ENCODE results near the gene RBM33. TPM values are rescaled to one million over a fixed set of nuclear protein-coding genes. Genes with fewer than 3 reads are reported as not detected.

The RBM33 gene
- total RNA-seq, 1 donor, result 23.7 TPM

- DNase-seq (ENCODE audit: low read depth), result no peak
- TF ChIP-seq, protein P1, sequence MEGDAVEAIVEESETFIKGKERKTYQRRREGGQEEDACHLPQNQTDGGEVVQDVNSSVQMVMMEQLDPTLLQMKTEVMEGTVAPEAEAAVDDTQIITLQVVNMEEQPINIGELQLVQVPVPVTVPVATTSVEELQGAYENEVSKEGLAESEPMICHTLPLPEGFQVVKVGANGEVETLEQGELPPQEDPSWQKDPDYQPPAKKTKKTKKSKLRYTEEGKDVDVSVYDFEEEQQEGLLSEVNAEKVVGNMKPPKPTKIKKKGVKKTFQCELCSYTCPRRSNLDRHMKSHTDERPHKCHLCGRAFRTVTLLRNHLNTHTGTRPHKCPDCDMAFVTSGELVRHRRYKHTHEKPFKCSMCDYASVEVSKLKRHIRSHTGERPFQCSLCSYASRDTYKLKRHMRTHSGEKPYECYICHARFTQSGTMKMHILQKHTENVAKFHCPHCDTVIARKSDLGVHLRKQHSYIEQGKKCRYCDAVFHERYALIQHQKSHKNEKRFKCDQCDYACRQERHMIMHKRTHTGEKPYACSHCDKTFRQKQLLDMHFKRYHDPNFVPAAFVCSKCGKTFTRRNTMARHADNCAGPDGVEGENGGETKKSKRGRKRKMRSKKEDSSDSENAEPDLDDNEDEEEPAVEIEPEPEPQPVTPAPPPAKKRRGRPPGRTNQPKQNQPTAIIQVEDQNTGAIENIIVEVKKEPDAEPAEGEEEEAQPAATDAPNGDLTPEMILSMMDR (IDR thresholded peaks at IDR 0.05; ENCODE audit: insufficient read depth, low read depth, low read length), result no peak
- H3K4me3 ChIP-seq (ENCODE audit: low read depth, low read length), result no peak overlapping the region
Observed at GRCh38 chr7:155793720-155794119, 149.3 kb downstream of the RBM33 start.

DNA sequence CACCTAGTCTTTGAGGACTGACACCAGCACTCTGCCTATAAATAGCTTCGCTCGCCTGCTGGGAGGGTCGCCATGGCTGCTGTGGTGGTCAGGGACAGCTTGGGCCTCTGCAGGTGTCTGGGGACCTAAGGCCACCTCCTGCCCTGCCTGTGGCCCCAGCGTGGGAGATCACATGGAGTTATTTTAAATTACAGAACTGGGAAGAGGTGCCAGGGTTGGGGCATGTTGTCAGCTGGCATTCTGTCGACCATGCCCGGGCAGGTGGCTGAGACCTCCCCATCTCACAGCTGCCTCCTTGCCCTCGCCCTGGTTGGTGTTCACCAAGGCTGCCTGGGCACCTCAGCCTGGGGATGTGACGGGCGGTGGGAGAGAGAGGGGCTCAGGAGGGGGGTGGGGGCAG lies 149.7 kb downstream of the RBM33 start:
- no peak for DNase-seq (ENCODE audit: low read depth)
- H3K4me3 ChIP-seq (ENCODE audit: low read depth, low read length), result no peak overlapping the region
- TF ChIP-seq, protein P1 (IDR thresholded peaks at IDR 0.05; ENCODE audit: insufficient read depth, low read depth, low read length), result no peak

GRCh38 chr7:155795401-155795800 lies 150.9 kb downstream of the RBM33 start:
- TF ChIP-seq, protein P1 (IDR thresholded peaks at IDR 0.05; ENCODE audit: insufficient read depth, low read depth, low read length), result no peak
- H3K4me3 ChIP-seq (ENCODE audit: low read depth, low read length), result no peak overlapping the region
- no peak for DNase-seq (ENCODE audit: low read depth)

DNA sequence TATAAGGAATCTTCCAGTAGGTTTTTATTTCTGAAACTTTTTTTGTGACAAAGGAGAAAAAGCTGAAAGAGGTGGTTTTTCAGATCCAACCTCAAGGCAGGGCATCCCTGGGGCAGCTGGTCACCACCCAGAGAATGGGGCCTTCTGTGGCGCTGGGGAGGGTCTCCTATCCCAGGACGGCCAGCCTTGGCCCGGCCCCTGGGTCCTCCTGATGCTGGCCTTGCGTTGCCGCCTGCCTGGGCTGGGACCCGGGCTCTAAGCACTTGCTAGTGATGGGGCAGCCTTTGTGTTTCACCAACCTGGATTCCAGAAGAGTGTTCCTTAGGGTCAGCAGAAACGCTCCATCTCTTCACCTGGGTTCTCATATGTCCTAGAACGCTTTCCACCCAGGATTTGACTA lies 151.5 kb downstream of the RBM33 start:
- DNase-seq (ENCODE audit: low read depth), result no peak
- no peak overlapping the region for H3K4me3 ChIP-seq (ENCODE audit: low read depth, low read length)
- TF ChIP-seq, protein P1 (IDR thresholded peaks at IDR 0.05; ENCODE audit: insufficient read depth, low read depth, low read length), result no peak

DNA sequence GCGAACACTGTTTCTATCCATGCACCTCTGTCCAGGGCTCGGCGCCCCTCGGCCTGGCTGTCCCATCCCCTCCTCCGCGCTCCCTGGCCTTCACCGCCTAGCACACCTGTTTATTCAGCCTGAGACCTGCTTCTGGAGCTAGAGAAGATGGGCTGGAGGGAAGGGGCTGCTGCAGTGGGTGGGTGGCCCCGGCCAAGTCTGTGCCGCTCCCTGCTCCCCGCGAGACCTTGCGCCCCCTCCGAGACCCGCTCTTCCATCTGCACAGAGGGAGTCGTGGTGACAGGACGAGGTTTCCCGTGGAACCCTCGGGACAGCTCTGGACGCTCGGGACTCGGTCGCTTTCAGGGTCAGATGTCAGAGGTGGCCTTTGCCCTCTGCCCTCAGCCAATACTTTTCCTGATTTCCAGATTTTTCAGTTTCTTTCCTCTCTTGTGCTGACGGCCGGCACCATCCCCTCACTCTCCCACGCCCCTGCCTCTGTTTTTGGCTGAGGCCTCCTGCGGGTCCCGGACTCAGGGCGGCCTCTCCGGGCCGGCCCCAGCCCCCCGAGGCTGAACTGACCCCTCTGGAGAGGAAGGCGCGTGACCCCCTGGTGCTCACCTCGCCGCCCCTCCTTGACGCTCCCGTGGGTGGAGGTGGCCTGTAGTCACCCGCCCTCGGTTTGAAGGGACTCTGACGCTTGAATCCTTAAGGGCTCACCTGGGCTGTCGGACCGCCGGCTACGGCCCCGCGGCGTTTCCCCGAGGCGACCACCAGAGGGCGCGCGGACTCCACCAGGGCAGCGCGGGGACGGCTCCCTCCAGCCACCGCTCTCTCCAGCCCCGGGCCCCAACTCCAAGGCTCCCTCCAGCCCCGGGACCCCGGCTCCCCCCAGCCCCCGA lies 152.2 kb downstream of the RBM33 start:
- H3K4me3 ChIP-seq (ENCODE audit: low read depth, low read length), result no peak overlapping the region
- TF ChIP-seq, protein P1 (IDR thresholded peaks at IDR 0.05; ENCODE audit: insufficient read depth, low read depth, low read length), result peak; percentile 40
- peak; percentile 19 for DNase-seq (ENCODE audit: low read depth)

GRCh38 chr7:155797262-155798250 lies 153.1 kb downstream of the RBM33 start:
- no peak for DNase-seq (ENCODE audit: low read depth)
- TF ChIP-seq, protein P1 (IDR thresholded peaks at IDR 0.05; ENCODE audit: insufficient read depth, low read depth, low read length), result no peak
- no peak overlapping the region for H3K4me3 ChIP-seq (ENCODE audit: low read depth, low read length)

All from fibroblast of villous mesenchyme (primary cell).